Measurements from ENCODE around the gene DYNLT5.
"Not testable (repeated sequence)": the region's sequence is repeated elsewhere in the genome, so short reads cannot be mapped to it uniquely, and the experiment has no call there.

The DYNLT5 gene

DNA sequence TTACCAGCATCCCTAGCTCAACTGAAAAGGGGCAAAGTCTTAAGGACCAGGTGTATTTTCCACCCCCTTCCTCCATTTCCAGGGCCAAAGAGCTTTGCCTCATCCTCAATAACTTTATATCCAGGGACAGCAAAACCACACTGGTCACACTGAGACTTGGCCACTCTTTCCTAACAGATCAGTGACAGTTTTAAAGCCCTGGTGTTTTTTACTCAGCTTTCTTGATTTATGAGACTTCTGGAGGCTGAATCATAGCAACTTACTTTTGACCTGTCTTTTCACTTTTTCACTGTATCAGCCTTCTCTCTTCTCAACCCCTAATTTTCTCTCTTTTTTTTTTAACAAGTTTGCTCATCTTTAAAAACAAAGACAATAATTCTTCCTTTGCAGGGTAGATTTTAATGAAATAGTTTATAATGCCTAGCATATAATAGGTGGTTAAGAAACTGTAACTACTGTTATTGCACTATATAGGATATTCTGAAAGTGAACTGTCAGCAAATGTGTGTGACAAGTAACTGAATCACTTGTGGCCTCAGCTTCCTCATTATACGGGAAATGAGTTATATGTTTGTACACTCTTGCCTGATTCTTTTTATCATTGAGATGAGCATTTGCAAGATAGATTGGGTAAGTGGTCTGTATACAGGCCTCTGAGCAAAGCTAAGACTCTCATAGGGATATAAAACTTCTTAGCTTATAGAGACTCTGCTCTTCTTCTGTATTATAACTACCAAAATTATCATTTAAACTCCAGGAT is 19.7 kb upstream of the DYNLT5 start:
- no peak overlapping the region for H3K4me3 ChIP-seq (ENCODE audit: low read depth, low read length)
- TF ChIP-seq, protein P1, sequence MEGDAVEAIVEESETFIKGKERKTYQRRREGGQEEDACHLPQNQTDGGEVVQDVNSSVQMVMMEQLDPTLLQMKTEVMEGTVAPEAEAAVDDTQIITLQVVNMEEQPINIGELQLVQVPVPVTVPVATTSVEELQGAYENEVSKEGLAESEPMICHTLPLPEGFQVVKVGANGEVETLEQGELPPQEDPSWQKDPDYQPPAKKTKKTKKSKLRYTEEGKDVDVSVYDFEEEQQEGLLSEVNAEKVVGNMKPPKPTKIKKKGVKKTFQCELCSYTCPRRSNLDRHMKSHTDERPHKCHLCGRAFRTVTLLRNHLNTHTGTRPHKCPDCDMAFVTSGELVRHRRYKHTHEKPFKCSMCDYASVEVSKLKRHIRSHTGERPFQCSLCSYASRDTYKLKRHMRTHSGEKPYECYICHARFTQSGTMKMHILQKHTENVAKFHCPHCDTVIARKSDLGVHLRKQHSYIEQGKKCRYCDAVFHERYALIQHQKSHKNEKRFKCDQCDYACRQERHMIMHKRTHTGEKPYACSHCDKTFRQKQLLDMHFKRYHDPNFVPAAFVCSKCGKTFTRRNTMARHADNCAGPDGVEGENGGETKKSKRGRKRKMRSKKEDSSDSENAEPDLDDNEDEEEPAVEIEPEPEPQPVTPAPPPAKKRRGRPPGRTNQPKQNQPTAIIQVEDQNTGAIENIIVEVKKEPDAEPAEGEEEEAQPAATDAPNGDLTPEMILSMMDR (IDR thresholded peaks at IDR 0.05; ENCODE audit: low read depth, low read length, missing control alignments) = no peak
- DNase-seq (ENCODE audit: low read depth) = no peak
- in situ Hi-C loops (cut with HindIII; ENCODE audit: low sequenced_read_pairs) = no loop called here

- peak; percentile 4 for DNase-seq (ENCODE audit: low read depth)
- in situ Hi-C loops (cut with HindIII; ENCODE audit: low sequenced_read_pairs) = no loop called here
- TF ChIP-seq, protein P1 (IDR thresholded peaks at IDR 0.05; ENCODE audit: low read depth, low read length, missing control alignments) = no peak
Measured at GRCh38 chr1:66733348-66734017, 18.8 kb upstream of the DYNLT5 start.

DNA sequence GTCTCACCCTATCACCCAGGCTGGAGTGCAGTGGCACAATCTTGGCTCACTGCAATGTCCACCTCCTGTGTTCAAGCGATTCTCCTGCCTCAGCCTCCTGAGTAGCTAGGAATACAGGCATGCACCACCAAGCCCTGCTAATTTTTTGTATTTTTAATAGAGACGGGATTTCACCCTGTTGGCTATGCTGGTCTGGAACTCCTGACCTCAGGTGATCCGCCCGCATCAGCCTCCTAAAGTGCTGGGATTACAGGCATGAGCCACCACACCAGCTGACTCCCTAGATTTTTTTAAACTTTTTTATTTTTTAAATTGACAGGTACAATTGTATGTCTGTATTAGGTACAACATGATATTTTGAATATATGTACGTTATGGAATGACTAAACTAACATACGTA is 17.7 kb upstream of the DYNLT5 start:
- DNase-seq (ENCODE audit: low read depth); in situ Hi-C loops (cut with HindIII; ENCODE audit: low sequenced_read_pairs); H3K4me3 ChIP-seq (ENCODE audit: low read depth, low read length): not testable (repeated sequence)

More at GRCh38 chr1:66733348-66734017, 18.8 kb upstream of the DYNLT5 start:
- no peak overlapping the region for H3K4me3 ChIP-seq (ENCODE audit: low read depth, low read length)

DNA sequence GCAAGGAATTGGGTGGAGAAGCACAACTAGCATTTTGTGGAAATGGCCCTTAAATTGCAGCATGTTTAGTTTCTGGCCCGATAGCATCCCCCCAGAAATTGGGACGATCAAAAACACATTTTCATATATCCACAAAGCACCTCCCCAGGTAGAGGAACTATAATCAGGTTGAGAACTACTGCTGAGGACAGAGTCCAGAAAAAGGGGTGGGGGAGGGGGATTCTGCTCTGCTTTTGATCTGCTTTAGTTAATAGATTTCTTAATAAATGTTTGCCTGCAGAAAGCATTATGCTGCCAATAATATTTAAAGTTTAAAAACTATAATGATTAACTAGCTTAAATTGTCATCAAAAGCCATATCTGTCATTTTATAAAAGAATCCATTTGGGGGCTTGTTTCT is 14.4 kb upstream of the DYNLT5 start:
- in situ Hi-C loops (cut with HindIII; ENCODE audit: low sequenced_read_pairs) = no loop called here
- DNase-seq (ENCODE audit: low read depth) = no peak

DNA sequence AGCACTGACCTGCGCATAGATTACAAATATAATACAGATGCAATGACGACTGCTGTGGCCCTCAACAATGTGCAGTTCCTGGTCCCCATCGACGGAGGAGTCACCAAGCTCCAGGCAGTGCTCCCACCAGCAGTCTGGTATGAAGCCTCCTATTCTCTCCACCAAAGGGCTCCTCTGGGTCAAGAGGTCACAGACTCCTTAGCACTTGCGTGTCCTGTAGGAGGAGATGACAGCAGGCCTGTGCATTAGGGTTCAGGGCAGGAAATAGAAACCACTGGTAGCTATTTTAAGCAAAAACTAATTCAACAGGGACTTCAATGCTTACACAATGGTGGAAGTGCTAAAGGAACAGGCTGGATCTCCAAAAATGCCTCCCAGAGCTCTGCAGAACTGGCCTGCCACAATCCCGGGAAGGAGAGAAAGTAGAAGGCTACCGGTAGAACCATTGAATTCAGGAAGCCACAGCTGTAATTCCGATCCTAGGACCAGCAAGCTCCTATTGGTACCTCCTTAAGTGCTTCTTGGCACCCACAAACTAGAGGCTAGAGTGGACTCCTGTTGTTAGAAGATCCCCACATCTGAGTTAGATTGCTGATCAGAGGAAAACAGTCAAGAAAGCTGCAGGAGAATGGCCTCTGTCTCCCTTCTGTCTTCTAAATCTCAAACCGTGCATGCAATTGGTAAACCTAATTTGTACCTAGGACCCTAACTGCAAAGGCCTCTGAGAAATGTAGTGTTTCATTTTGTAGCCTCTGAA is 12.7 kb upstream of the DYNLT5 start:
- in situ Hi-C loops (cut with HindIII; ENCODE audit: low sequenced_read_pairs) = no loop called here
- H3K4me3 ChIP-seq (ENCODE audit: low read depth, low read length) = no peak overlapping the region
- no peak for DNase-seq (ENCODE audit: low read depth)
- TF ChIP-seq, protein P1 (IDR thresholded peaks at IDR 0.05; ENCODE audit: low read depth, low read length, missing control alignments) = no peak

More for the DNA sequence above, 14.4 kb upstream of the DYNLT5 start:
- TF ChIP-seq, protein P1 (IDR thresholded peaks at IDR 0.05; ENCODE audit: low read depth, low read length, missing control alignments) = no peak
- no peak overlapping the region for H3K4me3 ChIP-seq (ENCODE audit: low read depth, low read length)

GRCh38 chr1:66745451-66745850 is 6.8 kb upstream of the DYNLT5 start:
- no peak for DNase-seq (ENCODE audit: low read depth)
- TF ChIP-seq, protein P1 (IDR thresholded peaks at IDR 0.05; ENCODE audit: low read depth, low read length, missing control alignments) = no peak
- H3K4me3 ChIP-seq (ENCODE audit: low read depth, low read length) = no peak overlapping the region
- in situ Hi-C loops (cut with HindIII; ENCODE audit: low sequenced_read_pairs) = no loop called here
